K562 (cell line): ENCODE data around the gene BRCC3. TPM values are rescaled to one million over a fixed set of nuclear protein-coding genes. Genes with fewer than 3 reads are reported as not detected.

Source experiments
- ATAC-seq: fragments of 200-7000 bp; cut with Tn5 transposase; 3 replicates; pipeline ENCODE4 v1.9.1; 2020; ENCODE audit warnings: moderate library complexity
- BruUV-seq: library from RNA; stranded (reverse); fragments of 400-500 nt; replicated peaks from 2 replicates; lab custom pipeline; 2021; lab: Mats Ljungman, UMichigan
- CTCF ChIA-PET: fragments of 300-600 bp; formaldehyde crosslinking; extraction: SDS; loops from one replicate; lab custom pipeline; 2021; ENCODE audit warnings: low intra/inter-chr PET ratio; lab: Yijun Ruan, JAX
- POLR2A ChIA-PET: fragments of 300-600, 350-650 bp; sonication (Branson Sonifier 250); formaldehyde crosslinking; extraction: SDS; loops from one replicate; lab custom pipeline; 2021; ENCODE audit warnings: antibody characterized with exemption, inconsistent platforms; lab: Yijun Ruan, JAX
- DNase-seq, 4 experiments: peaks; one replicate each; pipeline versions ENCODE4 v3.0.0 to v3.0.0-alpha.2; 2011 to 2018; ENCODE audit warnings: low spot score in 3 of 4, mixed read lengths in 3 of 4; ENCODE audit errors: extremely low read depth in 1 of 4
- FAIRE-seq: peaks from 2 replicates; lab custom pipeline; 2011; peaks lifted over from hg19 to GRCh38; lab: Jason Lieb, UNC
- H2AFZ ChIP-seq: 2 replicates; pipeline ENCODE4 v1.6.0; 2011; ENCODE audit warnings: low read depth, low read length, control low read depth, inconsistent platforms
- H3K27ac ChIP-seq: fragments of 200-600 bp; 3 replicates; pipeline ENCODE4 v1.8.0; 2011; ENCODE audit warnings: low read depth, mild to moderate bottlenecking, control low read depth, inconsistent platforms, low read length, moderate library complexity, mixed read lengths; ENCODE audit errors: extremely low read depth
- H3K27me3 ChIP-seq, 2 experiments: fragments of 300-600 bp in 1 of 2; 2 replicates in 1 of 2; 3 replicates in 1 of 2; pipeline versions ENCODE4 v1.6.0 to v1.8.0; 2011; ENCODE audit warnings: inconsistent platforms in 2 of 2, low read length in 2 of 2, mild to moderate bottlenecking in 1 of 2, mixed read lengths in 1 of 2, moderate library complexity in 1 of 2; ENCODE audit not compliant: control insufficient read depth in 2 of 2, insufficient read depth in 2 of 2
- H3K36me3 ChIP-seq: fragments of 300-600 bp; 3 replicates; pipeline ENCODE4 v1.8.0; 2011; ENCODE audit warnings: mild to moderate bottlenecking, low read length, inconsistent platforms; ENCODE audit not compliant: control insufficient read depth, insufficient read depth
- H3K4me1 ChIP-seq, 2 experiments: fragments of 200-600 bp in 1 of 2; replicated peaks in 1 of 2; 2 replicates in 1 of 2; 3 replicates in 1 of 2; pipeline versions ENCODE4 v1.5.1 to v1.8.0; 2011; ENCODE audit warnings: inconsistent platforms in 2 of 2, low read length in 2 of 2, mild to moderate bottlenecking in 1 of 2, mixed read lengths in 1 of 2, moderate library complexity in 1 of 2; ENCODE audit not compliant: control insufficient read depth in 2 of 2, insufficient read depth in 2 of 2
- H3K4me2 ChIP-seq: 2 replicates; pipeline ENCODE4 v1.6.1; 2011; ENCODE audit warnings: low read length, control low read depth, inconsistent platforms, mixed read lengths; ENCODE audit not compliant: insufficient read depth
- H3K4me3 ChIP-seq: fragments of 200-600 bp; sonication (generic), shearing (Covaris generic); 2 replicates; pipeline ENCODE4 v1.5.1; 2016; ENCODE audit warnings: control low read depth, inconsistent platforms
- H3K79me2 ChIP-seq: fragments of 200-600 bp; 3 replicates; pipeline ENCODE4 v1.8.0; 2011; ENCODE audit warnings: low read length, inconsistent platforms; ENCODE audit not compliant: control insufficient read depth, insufficient read depth
- H3K9ac ChIP-seq, 2 experiments: 2 replicates each; pipeline versions ENCODE4 v1.6.0 to v1.6.1; 2011; ENCODE audit warnings: low read depth in 2 of 2, low read length in 2 of 2, control low read depth in 1 of 2, inconsistent platforms in 1 of 2, mild to moderate bottlenecking in 1 of 2, mixed read lengths in 1 of 2; ENCODE audit not compliant: insufficient read depth in 1 of 2
- H3K9me1 ChIP-seq: one replicate; pipeline ENCODE4 v1.6.0; 2011; ENCODE audit warnings: inconsistent platforms, mild to moderate bottlenecking, low read length, moderate library complexity; ENCODE audit not compliant: control insufficient read depth, insufficient read depth
- H3K9me3 ChIP-seq: replicated peaks from 2 replicates; pipeline ENCODE4 v1.5.1; 2011; ENCODE audit warnings: low read depth, low read length, inconsistent platforms; ENCODE audit not compliant: control insufficient read depth, insufficient read depth
- H4K20me1 ChIP-seq: replicated peaks from 2 replicates; pipeline ENCODE4 v1.6.1; 2011; ENCODE audit warnings: low read length, inconsistent platforms, mixed read lengths; ENCODE audit not compliant: control insufficient read depth, insufficient read depth
- ETV6 ChIP-seq, 3 experiments: fragments of 150-350 bp in 1 of 3; sonication (generic) in 1 of 3; formaldehyde crosslinking in 1 of 3; IDR thresholded peaks; 2 replicates each; pipeline versions ENCODE4 v1.6.1 to v1.8.0; 2014 to 2022; ENCODE audit warnings: borderline replicate concordance in 2 of 3, low read depth in 2 of 3, antibody characterized with exemption in 1 of 3, low read length in 1 of 3, mild to moderate bottlenecking in 1 of 3, missing genetic modification reagents in 1 of 3
- GTF2A2 ChIP-seq: IDR thresholded peaks from 2 replicates; pipeline ENCODE4 v1.6.1; 2016; ENCODE audit warnings: mild to moderate bottlenecking, missing genetic modification characterization, missing compliant biosample characterization
- HDAC2 ChIP-seq: fragments of 450-650 bp; IDR thresholded peaks from 2 replicates; pipeline ENCODE4 v1.6.1; 2016; ENCODE audit warnings: mild to moderate bottlenecking
- HDAC6 ChIP-seq: IDR thresholded peaks from 2 replicates; pipeline ENCODE4 v1.6.1; 2012; ENCODE audit warnings: low read depth, mild to moderate bottlenecking, control low read depth, inconsistent platforms, low read length, moderate library complexity
- HEY1 ChIP-seq: fragments of 250-450 bp; sonication (Bioruptor Pico); IDR thresholded peaks from 2 replicates; pipeline ENCODE4 v1.5.0; 2020; ENCODE audit warnings: mild to moderate bottlenecking, moderate library complexity, borderline replicate concordance
- SAP30 ChIP-seq: fragments of 200-600 bp; sonication (generic); IDR thresholded peaks from 2 replicates; pipeline ENCODE4 v1.6.1; 2012; ENCODE audit warnings: borderline replicate concordance, low read depth, mild to moderate bottlenecking, moderate library complexity, low read length, control low read depth, inconsistent platforms; ENCODE audit not compliant: insufficient read depth, poor library complexity, severe bottlenecking
- SMAD4 ChIP-seq: fragments of 250-450 bp; sonication (Bioruptor Pico); conservative IDR thresholded peaks from 2 replicates; pipeline ENCODE4 v1.8.0; 2021; ENCODE audit warnings: inconsistent platforms, mild to moderate bottlenecking, moderate library complexity
- STAG1 ChIP-seq: sonication (generic); formaldehyde crosslinking; IDR thresholded peaks from 2 replicates; pipeline ENCODE4 v1.5.0; 2020; ENCODE audit warnings: missing genetic modification reagents, borderline replicate concordance
- TCF7 ChIP-seq: sonication (generic); IDR thresholded peaks from 2 replicates; pipeline ENCODE4 v1.6.1; 2016; ENCODE audit warnings: antibody characterized with exemption, borderline replicate concordance
- ZNF507 ChIP-seq: conservative IDR thresholded peaks from 2 replicates; pipeline ENCODE4 v1.6.1; 2017; ENCODE audit warnings: missing genetic modification characterization, missing compliant biosample characterization
- ZNF696 ChIP-seq: fragments of 250-450 bp; sonication (Bioruptor Pico); conservative IDR thresholded peaks from 2 replicates; pipeline ENCODE4 v1.4.0; 2020; ENCODE audit warnings: mild to moderate bottlenecking, moderate library complexity
- in situ Hi-C: fragments of 300-500 bp; cut with MboI; formaldehyde crosslinking; loops from 4 replicates; pipeline ENCODE4 v1.15.0; 2018; ENCODE audit warnings: inconsistent platforms, mixed read lengths
- intact Hi-C: fragments of 100-400 bp; cut with micrococcal nuclease; formaldehyde crosslinking; loops from 2 replicates; pipeline ENCODE4 v1.14.2; 2022
- polyA plus RNA-seq, 8 experiments: library from polyadenylated mRNA; depleted of rRNA in 4 of 8; stranded (reverse) in 5 of 8; unstranded in 3 of 8; fragments of >200 nt; fragmentation: Nextera tagmentation in 2 of 8; fragmentation: Illumina TruSeq in 1 of 8; extraction: Ambion mirVana in 2 of 8; extraction: Trizol in 1 of 8; gene quantifications; 2 replicates each; pipeline versions ENCODE4 v1.2.1 to v1.2.3, GENCODE V29; 2011 to 2014; ENCODE audit warnings: inconsistent platforms in 1 of 8, missing spikeins in 1 of 8
- total RNA-seq, 7 experiments: library from RNA; depleted of rRNA in 6 of 7; stranded (reverse); fragments of >200 nt in 6 of 7; fragmentation: Illumina TruSeq in 2 of 7; extraction: Trizol in 2 of 7; gene quantifications; 2 replicates each; pipeline versions ENCODE4 v1.2.1 to v1.2.3, GENCODE V29; 2011 to 2021; ENCODE audit warnings: low replicate concordance in 1 of 7
- TF ChIP-seq, protein P1 (sequence below): conservative IDR thresholded peaks from 2 replicates; pipeline ENCODE4 v1.6.1; 2011; ENCODE audit warnings: low read depth, mild to moderate bottlenecking, low read length; ENCODE audit not compliant: control insufficient read depth
- TF ChIP-seq, protein P2 (sequence below): fragments of 450-650 bp; formaldehyde crosslinking; IDR thresholded peaks from 2 replicates; pipeline ENCODE4 v1.4.0; 2020; ENCODE audit warnings: mild to moderate bottlenecking, mixed read lengths
- TF ChIP-seq, protein P3 (sequence below): sonication (generic); formaldehyde crosslinking; IDR thresholded peaks from 2 replicates; pipeline ENCODE4 v1.8.0; 2022; ENCODE audit warnings: mild to moderate bottlenecking, missing genetic modification reagents

Gene BRCC3
- total and polyA plus RNA-seq, 9 of the 15 experiments (the other 6 are each of a cell fraction or from before 2014, with no cell fraction given) = 9.6 to 44.8 (median 26.7) TPM

DNA sequence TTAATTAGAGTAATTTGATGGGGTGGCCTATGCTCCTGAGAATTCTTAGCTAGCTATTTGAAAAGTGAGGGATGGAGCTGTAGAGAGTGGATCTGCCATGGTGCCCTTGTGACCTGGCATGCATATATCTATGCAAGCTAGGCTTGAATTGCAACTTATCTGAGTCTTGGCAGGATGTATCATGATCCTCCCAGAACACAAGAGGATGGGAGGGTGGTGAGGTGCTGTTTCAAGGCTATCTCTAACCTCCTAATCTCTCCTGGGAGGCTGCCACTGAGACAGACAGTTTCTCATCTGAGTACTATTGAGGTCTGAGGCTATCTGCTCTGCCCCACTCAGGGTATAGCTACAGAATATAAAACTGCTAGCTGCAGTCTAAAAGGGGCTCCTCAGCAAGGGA is 56.6 kb downstream of the BRCC3 start:
- Histone ChIP-seq H3K4me3 (no peak overlapping the region), H3K9me1 (no peaks in the 10 kb centered on the region), H2AFZ (no peak overlapping the region), H3K4me1 (no peaks in the 10 kb centered on the region), H3K27me3 (no peaks in the 10 kb centered on the region), H3K36me3 (no peaks in the 10 kb centered on the region; the same call in 2 of the 3 replicates), H4K20me1 (no peaks in the 10 kb centered on the region), H3K9me3 (no peaks in the 10 kb centered on the region), H3K27ac (no peak overlapping the region), H3K79me2 (no peaks in the 10 kb centered on the region), H3K9ac (no peak overlapping the region), H3K4me2 (no peak overlapping the region)
- FAIRE-seq (no peak), ATAC-seq (no peak), DNase-seq (no peak)
- in situ Hi-C loops = no loop called here
- no TSS peak for BruUV-seq
- ChIA-PET POLR2A (interaction anchor here (0.9 kb wide), 1 partner anchor 15 kb away, joined by 3 read pairs; no protein-coding TSS in a partner anchor), CTCF (no interaction called here)
- intact Hi-C loops = no loop called here
- TF ChIP-seq, protein P1, sequence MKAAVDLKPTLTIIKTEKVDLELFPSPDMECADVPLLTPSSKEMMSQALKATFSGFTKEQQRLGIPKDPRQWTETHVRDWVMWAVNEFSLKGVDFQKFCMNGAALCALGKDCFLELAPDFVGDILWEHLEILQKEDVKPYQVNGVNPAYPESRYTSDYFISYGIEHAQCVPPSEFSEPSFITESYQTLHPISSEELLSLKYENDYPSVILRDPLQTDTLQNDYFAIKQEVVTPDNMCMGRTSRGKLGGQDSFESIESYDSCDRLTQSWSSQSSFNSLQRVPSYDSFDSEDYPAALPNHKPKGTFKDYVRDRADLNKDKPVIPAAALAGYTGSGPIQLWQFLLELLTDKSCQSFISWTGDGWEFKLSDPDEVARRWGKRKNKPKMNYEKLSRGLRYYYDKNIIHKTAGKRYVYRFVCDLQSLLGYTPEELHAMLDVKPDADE = no peak
- no peak for TF ChIP-seq ZNF696 (CRISPR knock-in tag)
- TF ChIP-seq, protein P2, sequence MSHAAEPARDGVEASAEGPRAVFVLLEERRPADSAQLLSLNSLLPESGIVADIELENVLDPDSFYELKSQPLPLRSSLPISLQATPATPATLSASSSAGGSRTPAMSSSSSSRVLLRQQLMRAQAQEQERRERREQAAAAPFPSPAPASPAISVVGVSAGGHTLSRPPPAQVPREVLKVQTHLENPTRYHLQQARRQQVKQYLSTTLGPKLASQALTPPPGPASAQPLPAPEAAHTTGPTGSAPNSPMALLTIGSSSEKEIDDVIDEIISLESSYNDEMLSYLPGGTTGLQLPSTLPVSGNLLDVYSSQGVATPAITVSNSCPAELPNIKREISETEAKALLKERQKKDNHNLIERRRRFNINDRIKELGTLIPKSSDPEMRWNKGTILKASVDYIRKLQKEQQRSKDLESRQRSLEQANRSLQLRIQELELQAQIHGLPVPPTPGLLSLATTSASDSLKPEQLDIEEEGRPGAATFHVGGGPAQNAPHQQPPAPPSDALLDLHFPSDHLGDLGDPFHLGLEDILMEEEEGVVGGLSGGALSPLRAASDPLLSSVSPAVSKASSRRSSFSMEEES (CRISPR knock-in tag) = no peak
- no peak for TF ChIP-seq SMAD4
- TF ChIP-seq ZNF507 (tag) = no peak
- TF ChIP-seq ETV6 (IDR thresholded peaks at IDR 0.05; ENCODE audit: borderline replicate concordance in 1 of 2, low read depth in 2 of 2, low read length in 1 of 2) = no peak
- no peak for TF ChIP-seq ETV6 (CRISPR knock-in tag; IDR thresholded peaks at IDR 0.05; ENCODE audit: borderline replicate concordance)
- TF ChIP-seq GTF2A2 (tag) = no peak
- no peak for TF ChIP-seq HEY1 (CRISPR knock-in tag)
- TF ChIP-seq, protein P3, sequence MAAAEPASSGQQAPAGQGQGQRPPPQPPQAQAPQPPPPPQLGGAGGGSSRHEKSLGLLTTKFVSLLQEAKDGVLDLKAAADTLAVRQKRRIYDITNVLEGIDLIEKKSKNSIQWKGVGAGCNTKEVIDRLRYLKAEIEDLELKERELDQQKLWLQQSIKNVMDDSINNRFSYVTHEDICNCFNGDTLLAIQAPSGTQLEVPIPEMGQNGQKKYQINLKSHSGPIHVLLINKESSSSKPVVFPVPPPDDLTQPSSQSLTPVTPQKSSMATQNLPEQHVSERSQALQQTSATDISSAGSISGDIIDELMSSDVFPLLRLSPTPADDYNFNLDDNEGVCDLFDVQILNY (CRISPR knock-in tag) = no peak
- no peak for TF ChIP-seq STAG1 (CRISPR knock-in tag)
- no peak for TF ChIP-seq TCF7
- TF ChIP-seq SAP30 = no peak
- TF ChIP-seq HDAC2 = no peak
- no peak for TF ChIP-seq HDAC6
